ENCODE data around the gene TMEM202. TPM values are rescaled to one million over a fixed set of nuclear protein-coding genes. Genes with fewer than 3 reads are reported as not detected.

Gene TMEM202
- total and polyA plus RNA-seq, 2 donors (not counting 1 experiment from before 2014, with no cell fraction given) = not detected

- no peaks in the 10 kb centered on the region for H3K27me3 Mint-ChIP-seq
- peaks cover 95% of the 10 kb centered on the region for H3K79me2 ChIP-seq (ENCODE audit: control insufficient read depth, insufficient read depth, low read length)
- peak overlapping the region in 1 of 2 donors; percentile 51 for H3K27ac ChIP-seq (ENCODE audit: low read length in 2 of 2)
- H3K4me1 Mint-ChIP-seq = peaks cover 70% of the 10 kb centered on the region
- no peak for DNase-seq
- intact Hi-C loops (cut with micrococcal nuclease) = no loop called here
- ChIA-PET CTCF (interaction anchor here (1.0 to 1.6 kb wide), 4 partner anchors 16 to 169 kb away, joined by 3 to 4 read pairs (median 3); no protein-coding TSS in a partner anchor), POLR2A (no interaction called here)
- H3K4me2 ChIP-seq (replicated peaks; ENCODE audit: low read depth, low read length, poor library complexity, severe bottlenecking) = peak overlapping the region; percentile 48
- TF ChIP-seq CTCF (IDR thresholded peaks at IDR 0.05) = no peak
- no peak for TF ChIP-seq EZH2 (IDR thresholded peaks at IDR 0.05; ENCODE audit: borderline replicate concordance, insufficient read depth, low read depth, low read length, poor library complexity, severe bottlenecking)
- peaks cover 1 to 18% of the 10 kb centered on the region in 2 experiments for H3K36me3 ChIP-seq (replicated peaks in 1 of 2; ENCODE audit: control extremely low read depth in 1 of 2, control insufficient read depth in 1 of 2, extremely low read depth in 1 of 2, insufficient read depth in 2 of 2, low read length in 1 of 2)
- WGBS (ENCODE audit: insufficient coverage) = no CpG with 5 or more reads among the region's 2 CpGs
- H3K9me3 ChIP-seq (ENCODE audit: control extremely low read depth in 1 of 3, control insufficient read depth in 2 of 3, insufficient read depth in 1 of 3, low read length in 2 of 3) = no peaks in the 10 kb centered on the region
- peak overlapping the region in 1 of 5 experiments; percentile 39 for H3K4me3 ChIP-seq (ENCODE audit: control extremely low read depth in 1 of 5, extremely low read depth in 1 of 5, insufficient read depth in 1 of 5, low read depth in 2 of 5, low read length in 4 of 5)
- H3K9me3 Mint-ChIP-seq (ENCODE audit: insufficient read depth) = no peaks in the 10 kb centered on the region
- H2AFZ ChIP-seq (ENCODE audit: insufficient read depth, low read depth, low read length, poor library complexity, severe bottlenecking) = no peak overlapping the region
- H3K27me3 ChIP-seq (replicated peaks in 1 of 4; ENCODE audit: control extremely low read depth in 1 of 4, control insufficient read depth in 3 of 4, insufficient read depth in 4 of 4, low read length in 3 of 4) = no peaks in the 10 kb centered on the region
- no peak for ATAC-seq (ENCODE audit: low read depth)
- peak overlapping the region; percentile 30 for H3K9ac ChIP-seq (ENCODE audit: low read length)
- peak overlapping the region; percentile 28 for H3K27ac Mint-ChIP-seq
- peak overlapping the region; percentile 44 for H3K4me3 Mint-ChIP-seq
- peaks cover 60 to 62% of the 10 kb centered on the region in 2 donors for H3K4me1 ChIP-seq (ENCODE audit: control insufficient read depth in 2 of 2, insufficient read depth in 2 of 2, low read length in 2 of 2)
- peaks cover 62% of the 10 kb centered on the region for H4K20me1 ChIP-seq (ENCODE audit: control insufficient read depth, insufficient read depth, low read length, poor library complexity, severe bottlenecking)
Measured at GRCh38 chr15:72368899-72369298, 29.2 kb upstream of the TMEM202 start.

- Mint-ChIP-seq H3K4me1 (peaks cover 79% of the 10 kb centered on the region), H3K4me3 (no peak overlapping the region), H3K9me3 (ENCODE audit: insufficient read depth) (no peaks in the 10 kb centered on the region), H3K27me3 (no peaks in the 10 kb centered on the region), H3K27ac (no peak overlapping the region)
- H3K4me1 ChIP-seq (ENCODE audit: control insufficient read depth in 2 of 2, insufficient read depth in 2 of 2, low read length in 2 of 2) = peaks cover 70 to 73% of the 10 kb centered on the region in 2 donors
- TF ChIP-seq CTCF (IDR thresholded peaks at IDR 0.05) (no peak), EZH2 (IDR thresholded peaks at IDR 0.05; ENCODE audit: borderline replicate concordance, insufficient read depth, low read depth, low read length, poor library complexity, severe bottlenecking) (no peak)
- H3K36me3 ChIP-seq (replicated peaks in 1 of 2; ENCODE audit: control extremely low read depth in 1 of 2, control insufficient read depth in 1 of 2, extremely low read depth in 1 of 2, insufficient read depth in 2 of 2, low read length in 1 of 2) = peaks cover 1 to 16% of the 10 kb centered on the region in 2 experiments
- peaks cover 60% of the 10 kb centered on the region for H4K20me1 ChIP-seq (ENCODE audit: control insufficient read depth, insufficient read depth, low read length, poor library complexity, severe bottlenecking)
- ATAC-seq (ENCODE audit: low read depth) (no peak), DNase-seq (no peak)
- peaks cover 100% of the 10 kb centered on the region for H3K79me2 ChIP-seq (ENCODE audit: control insufficient read depth, insufficient read depth, low read length)
- no CpG with 5 or more reads among the region's 1 CpG for WGBS (ENCODE audit: insufficient coverage)
- intact Hi-C loops (cut with micrococcal nuclease) = loop anchor here (10.0 kb wide), 1 partner anchor 1265 kb away; the partner anchor contains the start of gene NPTN
- no peak overlapping the region for H3K27ac ChIP-seq (ENCODE audit: low read length in 2 of 2)
- no peak overlapping the region for H3K9ac ChIP-seq (ENCODE audit: low read length)
- ChIA-PET POLR2A (no interaction called here), CTCF (interaction anchor here (0.6 to 1.6 kb wide), 3 partner anchors 9 to 626 kb away, joined by 3 to 5 read pairs (median 3); no protein-coding TSS in a partner anchor)
- no peaks in the 10 kb centered on the region for H3K9me3 ChIP-seq (ENCODE audit: control extremely low read depth in 1 of 3, control insufficient read depth in 2 of 3, insufficient read depth in 1 of 3, low read length in 2 of 3)
- no peaks in the 10 kb centered on the region for H3K27me3 ChIP-seq (replicated peaks in 1 of 4; ENCODE audit: control extremely low read depth in 1 of 4, control insufficient read depth in 3 of 4, insufficient read depth in 4 of 4, low read length in 3 of 4)
- H3K4me3 ChIP-seq (ENCODE audit: control extremely low read depth in 1 of 5, extremely low read depth in 1 of 5, insufficient read depth in 1 of 5, low read depth in 2 of 5, low read length in 4 of 5) = no peak overlapping the region
- H2AFZ ChIP-seq (ENCODE audit: insufficient read depth, low read depth, low read length, poor library complexity, severe bottlenecking) = no peak overlapping the region
- H3K4me2 ChIP-seq (replicated peaks; ENCODE audit: low read depth, low read length, poor library complexity, severe bottlenecking) = no peak overlapping the region
Measured at GRCh38 chr15:72369964-72370363, 28.1 kb upstream of the TMEM202 start.

Data from B cell (primary cell).